HFFc6 (cell line): ENCODE results near the gene ERO1B. TPM values are rescaled to one million over a fixed set of nuclear protein-coding genes. Genes with fewer than 3 reads are reported as not detected.
A peak's percentile ranks its signal among the peaks of the same experiment; 100 is the strongest.
"Not testable (repeated sequence)": the region's sequence is repeated elsewhere in the genome, so short reads cannot be mapped to it uniquely, and the experiment has no call there.

Experiments
- DNase-seq: peaks from one replicate; pipeline ENCODE4 v3.0.0-alpha.2; 2018
- H3K27ac Mint-ChIP-seq: 2 replicates; pipeline ENCODE4 v1.8.0; 2020; ENCODE audit warnings: mild to moderate bottlenecking, mixed read lengths
- H3K27me3 Mint-ChIP-seq: 2 replicates; pipeline ENCODE4 v1.8.0; 2021; ENCODE audit warnings: mild to moderate bottlenecking, moderate library complexity, mixed read lengths; ENCODE audit not compliant: insufficient read depth
- H3K36me3 Mint-ChIP-seq: 2 replicates; pipeline ENCODE4 v1.8.0; 2021; ENCODE audit warnings: low read depth, mixed read lengths
- H3K4me1 Mint-ChIP-seq: 2 replicates; pipeline ENCODE4 v1.8.0; 2020; ENCODE audit warnings: low read depth, mixed read lengths
- H3K4me3 Mint-ChIP-seq: 2 replicates; pipeline ENCODE4 v1.8.0; 2020; ENCODE audit warnings: mild to moderate bottlenecking, moderate library complexity, mixed read lengths
- H3K9me3 Mint-ChIP-seq: 2 replicates; pipeline ENCODE4 v1.8.0; 2020; ENCODE audit warnings: mild to moderate bottlenecking, mixed read lengths
- long read RNA-seq: library from polyadenylated mRNA; unstranded; transcript quantifications from one replicate; pipeline ENCODE4 v2.0.0, GENCODE V29; 2019
- total RNA-seq, 6 experiments: library from RNA; stranded (reverse); fragmentation: NEBNext Ultra II Directional; extraction: Animal tissue kit (Norgen Biotek cat#: 25700); gene quantifications; 2 replicates in 1 of 6; 3 replicates in 5 of 6; pipeline ENCODE4 v1.2.3, GENCODE V29; 2021
- TF ChIP-seq, protein P1 (sequence below): fragments of 200-600 bp; sonication (generic); IDR thresholded peaks from 2 replicates; pipeline ENCODE4 v1.5.0; 2021; ENCODE audit warnings: antibody characterized with exemption, mild to moderate bottlenecking

Gene ERO1B
- total RNA-seq, result 1 to 10 TPM; 1.5 to 2.3 (median 2.0) TPM
- long read RNA-seq, partial matches to known transcripts, result 1 of 3 reads
- long read RNA-seq, other reads (novel, unspliced or antisense), result 2 of 3 reads

- Mint-ChIP-seq H3K4me1 (peaks cover 11% of the 10 kb centered on the region; the same call in 1 of the 2 replicates), H3K27me3 (peaks cover 13% of the 10 kb centered on the region), H3K9me3 (no peaks in the 10 kb centered on the region), H3K4me3 (peak within 1 kb of the TSS; percentile 87), H3K36me3 (no peaks in the 10 kb centered on the region), H3K27ac (no peak within 1 kb of the TSS)
- DNase-seq, result peak; percentile 89
- TF ChIP-seq, protein P1, sequence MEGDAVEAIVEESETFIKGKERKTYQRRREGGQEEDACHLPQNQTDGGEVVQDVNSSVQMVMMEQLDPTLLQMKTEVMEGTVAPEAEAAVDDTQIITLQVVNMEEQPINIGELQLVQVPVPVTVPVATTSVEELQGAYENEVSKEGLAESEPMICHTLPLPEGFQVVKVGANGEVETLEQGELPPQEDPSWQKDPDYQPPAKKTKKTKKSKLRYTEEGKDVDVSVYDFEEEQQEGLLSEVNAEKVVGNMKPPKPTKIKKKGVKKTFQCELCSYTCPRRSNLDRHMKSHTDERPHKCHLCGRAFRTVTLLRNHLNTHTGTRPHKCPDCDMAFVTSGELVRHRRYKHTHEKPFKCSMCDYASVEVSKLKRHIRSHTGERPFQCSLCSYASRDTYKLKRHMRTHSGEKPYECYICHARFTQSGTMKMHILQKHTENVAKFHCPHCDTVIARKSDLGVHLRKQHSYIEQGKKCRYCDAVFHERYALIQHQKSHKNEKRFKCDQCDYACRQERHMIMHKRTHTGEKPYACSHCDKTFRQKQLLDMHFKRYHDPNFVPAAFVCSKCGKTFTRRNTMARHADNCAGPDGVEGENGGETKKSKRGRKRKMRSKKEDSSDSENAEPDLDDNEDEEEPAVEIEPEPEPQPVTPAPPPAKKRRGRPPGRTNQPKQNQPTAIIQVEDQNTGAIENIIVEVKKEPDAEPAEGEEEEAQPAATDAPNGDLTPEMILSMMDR, result peak; percentile 44; the same call in 1 of the 2 replicates
These were observed at the start of gene ERO1B for GRCh38 chr1:236281654-236282424. Gene ERO1B, minus strand, starts transcription at chr1:236281958. Its CDS starts 175 bp downstream, at chr1:236281783.

GRCh38 chr1:236331412-236331811 is 49.7 kb upstream of the ERO1B start:
- DNase-seq, H3K4me3 Mint-ChIP-seq, H3K27me3 Mint-ChIP-seq, H3K27ac Mint-ChIP-seq, H3K4me1 Mint-ChIP-seq, H3K36me3 Mint-ChIP-seq: not testable (repeated sequence)
- peaks cover 13% of the 10 kb centered on the region for H3K9me3 Mint-ChIP-seq

GRCh38 chr1:236326432-236326831 is 44.7 kb upstream of the ERO1B start:
- H3K4me1 Mint-ChIP-seq, result no peaks in the 10 kb centered on the region
- H3K4me3 Mint-ChIP-seq, result no peak overlapping the region
- TF ChIP-seq, protein P1, result no peak
- peaks cover 19% of the 10 kb centered on the region for H3K9me3 Mint-ChIP-seq
- no peak for DNase-seq
- H3K27ac Mint-ChIP-seq, result no peak overlapping the region
- H3K36me3 Mint-ChIP-seq, result peaks cover 5% of the 10 kb centered on the region; the same call in 1 of the 2 replicates
- no peaks in the 10 kb centered on the region for H3K27me3 Mint-ChIP-seq

DNA sequence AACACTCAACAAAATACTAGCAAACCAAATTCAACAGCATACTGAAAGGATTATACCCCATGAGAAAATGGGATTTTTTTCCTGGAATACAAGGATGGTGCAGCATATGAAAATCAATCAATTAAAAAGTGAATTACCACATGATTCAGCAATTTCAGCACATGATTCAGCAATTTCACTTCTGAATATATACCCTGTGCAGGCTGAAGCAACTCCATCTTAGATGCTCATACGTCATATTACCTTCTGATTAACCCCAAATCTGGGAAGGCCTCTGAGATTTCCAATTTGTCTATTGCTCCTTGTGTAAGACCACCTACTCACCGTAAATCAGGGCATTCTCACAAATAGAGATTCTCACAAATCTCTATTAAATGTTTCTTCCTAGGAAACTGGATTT is 43.8 kb upstream of the ERO1B start:
- Mint-ChIP-seq H3K4me1 (no peaks in the 10 kb centered on the region), H3K27ac (no peak overlapping the region), H3K36me3 (peaks cover 5% of the 10 kb centered on the region; the same call in 1 of the 2 replicates), H3K4me3 (no peak overlapping the region), H3K9me3 (peaks cover 19% of the 10 kb centered on the region), H3K27me3 (no peaks in the 10 kb centered on the region)
- no peak for DNase-seq
- TF ChIP-seq, protein P1, result no peak

DNA sequence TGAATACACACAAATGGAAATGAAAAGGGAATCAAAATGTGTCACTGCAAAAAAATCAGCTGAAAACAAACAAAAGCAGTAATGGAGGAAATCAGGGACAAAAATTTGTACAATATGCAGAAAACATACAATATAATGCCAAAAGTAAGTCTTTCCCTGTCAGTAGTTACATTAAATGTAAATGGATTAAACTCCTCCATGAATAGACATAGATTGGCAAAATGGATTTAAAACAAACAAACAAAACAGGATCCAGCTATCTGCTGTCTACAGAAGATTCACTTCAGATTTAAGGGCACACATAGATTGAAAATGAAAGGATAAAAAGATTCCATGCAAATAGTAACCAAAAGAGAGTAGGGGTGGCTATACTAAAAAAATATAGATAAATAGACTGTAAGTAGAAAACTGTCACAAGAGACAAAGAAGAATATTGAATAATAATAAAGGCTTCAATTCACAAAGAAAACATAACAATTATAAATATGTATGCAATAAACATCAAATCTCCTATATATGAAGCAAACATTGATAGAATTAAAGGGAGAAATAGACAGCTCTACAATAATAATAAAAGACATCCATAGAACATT is 42.2 kb upstream of the ERO1B start:
- H3K36me3 Mint-ChIP-seq, result peaks cover 5% of the 10 kb centered on the region; the same call in 1 of the 2 replicates
- no peaks in the 10 kb centered on the region for H3K27me3 Mint-ChIP-seq
- DNase-seq, result no peak
- peaks cover 19% of the 10 kb centered on the region for H3K9me3 Mint-ChIP-seq
- no peak overlapping the region for H3K27ac Mint-ChIP-seq
- no peaks in the 10 kb centered on the region for H3K4me1 Mint-ChIP-seq
- TF ChIP-seq, protein P1, result no peak
- H3K4me3 Mint-ChIP-seq, result no peak overlapping the region
